HepG2 (cell line): ENCODE results near the gene LSM2. TPM values are rescaled to one million over a fixed set of nuclear protein-coding genes. Genes with fewer than 3 reads are reported as not detected.

Experiments used
- BRD4 ChIP-seq: sonication (generic); formaldehyde crosslinking; IDR thresholded peaks from 2 replicates; pipeline ENCODE4 v1.4.0; 2020; ENCODE audit warnings: missing genetic modification reagents
- CBX5 ChIP-seq: sonication (generic); formaldehyde crosslinking; IDR thresholded peaks from 2 replicates; pipeline ENCODE4 v1.4.0; 2020; ENCODE audit warnings: missing genetic modification reagents, borderline replicate concordance
- EHMT2 ChIP-seq: fragments of 200-600 bp; sonication (generic); IDR thresholded peaks from 2 replicates; pipeline ENCODE4 v1.7.0; 2017; ENCODE audit warnings: antibody characterized with exemption, low read depth, low read length, borderline replicate concordance
- ELF4 ChIP-seq: sonication (generic); formaldehyde crosslinking; IDR thresholded peaks from 2 replicates; pipeline ENCODE4 v1.5.0; 2020; ENCODE audit warnings: missing genetic modification reagents, mild to moderate bottlenecking, moderate library complexity, borderline replicate concordance
- FOXJ3 ChIP-seq: sonication (generic); formaldehyde crosslinking; IDR thresholded peaks from 2 replicates; pipeline ENCODE4 v1.4.0; 2020; ENCODE audit warnings: missing genetic modification reagents, mild to moderate bottlenecking, borderline replicate concordance
- KLF11 ChIP-seq: IDR thresholded peaks from 2 replicates; pipeline ENCODE4 v1.6.1; 2016; ENCODE audit warnings: missing compliant biosample characterization
- RFXAP ChIP-seq: sonication (generic); formaldehyde crosslinking; IDR thresholded peaks from 2 replicates; pipeline ENCODE4 v1.4.0; 2020; ENCODE audit warnings: missing genetic modification reagents, borderline replicate concordance
- ZNF205 ChIP-seq: IDR thresholded peaks from 2 replicates; pipeline ENCODE4 v1.6.1; 2018; ENCODE audit warnings: missing biosample characterization, missing genetic modification reagents
- ZNF451 ChIP-seq: sonication (generic); formaldehyde crosslinking; IDR thresholded peaks from 2 replicates; pipeline ENCODE4 v1.5.0; 2020; ENCODE audit warnings: mild to moderate bottlenecking, missing genetic modification reagents
- ZNF563 ChIP-seq: sonication (generic); formaldehyde crosslinking; IDR thresholded peaks from 2 replicates; pipeline ENCODE4 v1.8.0; 2022; ENCODE audit warnings: mild to moderate bottlenecking, moderate library complexity, missing genetic modification reagents
- ZNF572 ChIP-seq: sonication (generic); formaldehyde crosslinking; IDR thresholded peaks from 2 replicates; pipeline ENCODE4 v1.5.1; 2020; ENCODE audit warnings: mild to moderate bottlenecking, missing genetic modification reagents
- ZNF850 ChIP-seq: sonication (generic); formaldehyde crosslinking; conservative IDR thresholded peaks from 2 replicates; pipeline ENCODE4 v1.9.0; 2021; ENCODE audit warnings: mild to moderate bottlenecking, missing genetic modification reagents
- polyA plus RNA-seq, 8 experiments: library from polyadenylated mRNA; depleted of rRNA in 3 of 8; stranded (reverse) in 7 of 8; unstranded in 1 of 8; fragments of >200 nt; fragmentation: Illumina TruSeq in 4 of 8; extraction: Trizol in 4 of 8; gene quantifications; 2 replicates each; pipeline versions ENCODE4 v1.2.1 to v1.2.3, GENCODE V29; 2011 to 2016; ENCODE audit warnings: low read depth in 4 of 8, missing spikeins in 1 of 8, mixed read lengths in 1 of 8; ENCODE audit not compliant: insufficient read depth in 1 of 8
- total RNA-seq, 5 experiments: library from RNA; depleted of rRNA; stranded (reverse); fragments of >200 nt; fragmentation: Illumina TruSeq; extraction: Trizol; gene quantifications; 2 replicates each; pipeline ENCODE4 v1.2.3, GENCODE V29; 2016; ENCODE audit warnings: low read depth in 1 of 5
- TF ChIP-seq, protein P1 (sequence below), 2 experiments: sonication (generic) in 1 of 2; formaldehyde crosslinking in 1 of 2; IDR thresholded peaks; 2 replicates each; pipeline versions ENCODE4 v1.4.0 to v1.6.1; 2016 to 2020; ENCODE audit warnings: borderline replicate concordance in 1 of 2, low read depth in 1 of 2, mild to moderate bottlenecking in 1 of 2, missing genetic modification reagents in 1 of 2
- TF ChIP-seq, protein P2 (sequence below): sonication (generic); formaldehyde crosslinking; conservative IDR thresholded peaks from 2 replicates; pipeline ENCODE4 v1.8.1; 2023; ENCODE audit warnings: missing genetic modification reagents
- TF ChIP-seq, protein P3 (sequence below): sonication (generic); formaldehyde crosslinking; IDR thresholded peaks from 2 replicates; pipeline ENCODE4 v1.4.0; 2020; ENCODE audit warnings: missing genetic modification reagents, borderline replicate concordance
- TF ChIP-seq, protein P4 (sequence below): sonication (generic); formaldehyde crosslinking; IDR thresholded peaks from 2 replicates; pipeline ENCODE4 v1.8.0; 2022; ENCODE audit warnings: mild to moderate bottlenecking, missing genetic modification reagents; ENCODE audit not compliant: insufficient replicate concordance
- TF ChIP-seq, protein P5 (sequence below): IDR thresholded peaks from 2 replicates; pipeline ENCODE4 v1.6.1; 2012; ENCODE audit warnings: low read depth, low read length, improper control_type of control experiment

The LSM2 gene
- total and polyA plus RNA-seq, 2 of the 13 experiments (the other 11 are each of a cell fraction or from before 2014, with no cell fraction given) = 69.4 to 90.5 TPM

DNA sequence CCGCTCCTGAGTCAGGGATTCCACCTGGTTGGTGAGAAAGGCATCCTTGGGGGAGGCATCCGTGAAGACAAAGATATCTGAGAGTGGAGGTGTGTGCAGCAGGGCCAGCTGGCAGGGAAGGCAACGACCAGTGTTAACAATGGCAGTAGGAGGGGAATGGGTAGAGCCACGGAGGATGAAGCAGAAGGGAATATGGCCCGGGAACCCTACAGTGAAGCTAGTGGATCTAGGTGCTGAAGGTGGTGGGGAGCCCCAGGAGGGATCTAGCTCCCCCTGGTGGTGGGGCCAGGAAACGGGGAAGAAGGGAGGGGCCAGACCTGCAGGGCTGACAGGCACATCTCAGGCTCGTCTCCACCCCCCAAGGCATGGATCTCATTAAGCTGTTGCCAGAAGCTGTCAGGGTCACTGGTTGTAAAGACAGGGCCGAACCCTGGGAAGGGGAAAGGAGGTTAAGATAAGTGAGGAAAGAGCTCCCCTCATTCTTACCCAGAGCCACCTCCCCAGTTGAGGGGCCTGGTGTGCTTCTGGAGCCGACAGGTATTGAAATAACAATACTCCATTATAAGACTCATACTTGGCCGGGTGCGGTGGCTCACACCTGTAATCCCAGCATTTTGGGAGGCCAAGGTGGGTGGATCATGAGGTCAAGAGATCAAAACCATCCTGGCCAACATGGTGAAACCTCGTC lies 36.9 kb downstream of the LSM2 start (continued):
- TF ChIP-seq, protein P1, sequence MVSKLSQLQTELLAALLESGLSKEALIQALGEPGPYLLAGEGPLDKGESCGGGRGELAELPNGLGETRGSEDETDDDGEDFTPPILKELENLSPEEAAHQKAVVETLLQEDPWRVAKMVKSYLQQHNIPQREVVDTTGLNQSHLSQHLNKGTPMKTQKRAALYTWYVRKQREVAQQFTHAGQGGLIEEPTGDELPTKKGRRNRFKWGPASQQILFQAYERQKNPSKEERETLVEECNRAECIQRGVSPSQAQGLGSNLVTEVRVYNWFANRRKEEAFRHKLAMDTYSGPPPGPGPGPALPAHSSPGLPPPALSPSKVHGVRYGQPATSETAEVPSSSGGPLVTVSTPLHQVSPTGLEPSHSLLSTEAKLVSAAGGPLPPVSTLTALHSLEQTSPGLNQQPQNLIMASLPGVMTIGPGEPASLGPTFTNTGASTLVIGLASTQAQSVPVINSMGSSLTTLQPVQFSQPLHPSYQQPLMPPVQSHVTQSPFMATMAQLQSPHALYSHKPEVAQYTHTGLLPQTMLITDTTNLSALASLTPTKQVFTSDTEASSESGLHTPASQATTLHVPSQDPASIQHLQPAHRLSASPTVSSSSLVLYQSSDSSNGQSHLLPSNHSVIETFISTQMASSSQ (IDR thresholded peaks at IDR 0.05; ENCODE audit: low read depth) = no peak
- TF ChIP-seq, protein P1 (CRISPR knock-in tag; IDR thresholded peaks at IDR 0.05; ENCODE audit: borderline replicate concordance) = 0 out of 2 replicates have a peak, but pooled peaks have one; percentile 17
- TF ChIP-seq ZNF451 (CRISPR knock-in tag) (peak; percentile 84; the same call in 1 of the 2 replicates), ZNF572 (0 out of 2 replicates have a peak, but pooled peaks have one; percentile 50), ELF4 (CRISPR knock-in tag) (no peak), EHMT2 (no peak), ZNF563 (CRISPR knock-in tag) (no peak), ZNF205 (CRISPR knock-in tag) (0 out of 2 replicates have a peak, but pooled peaks have one; percentile 38), CBX5 (CRISPR knock-in tag) (peak; percentile 54; the same call in 1 of the 2 replicates), KLF11 (no peak; the same call in 1 of the 2 replicates), FOXJ3 (CRISPR knock-in tag) (no peak), RFXAP (CRISPR knock-in tag) (no peak), ZNF850 (CRISPR knock-in tag) (no peak), BRD4 (CRISPR knock-in tag) (no peak)
- TF ChIP-seq, protein P2, sequence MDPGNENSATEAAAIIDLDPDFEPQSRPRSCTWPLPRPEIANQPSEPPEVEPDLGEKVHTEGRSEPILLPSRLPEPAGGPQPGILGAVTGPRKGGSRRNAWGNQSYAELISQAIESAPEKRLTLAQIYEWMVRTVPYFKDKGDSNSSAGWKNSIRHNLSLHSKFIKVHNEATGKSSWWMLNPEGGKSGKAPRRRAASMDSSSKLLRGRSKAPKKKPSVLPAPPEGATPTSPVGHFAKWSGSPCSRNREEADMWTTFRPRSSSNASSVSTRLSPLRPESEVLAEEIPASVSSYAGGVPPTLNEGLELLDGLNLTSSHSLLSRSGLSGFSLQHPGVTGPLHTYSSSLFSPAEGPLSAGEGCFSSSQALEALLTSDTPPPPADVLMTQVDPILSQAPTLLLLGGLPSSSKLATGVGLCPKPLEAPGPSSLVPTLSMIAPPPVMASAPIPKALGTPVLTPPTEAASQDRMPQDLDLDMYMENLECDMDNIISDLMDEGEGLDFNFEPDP (CRISPR knock-in tag) = no peak
- TF ChIP-seq, protein P3, sequence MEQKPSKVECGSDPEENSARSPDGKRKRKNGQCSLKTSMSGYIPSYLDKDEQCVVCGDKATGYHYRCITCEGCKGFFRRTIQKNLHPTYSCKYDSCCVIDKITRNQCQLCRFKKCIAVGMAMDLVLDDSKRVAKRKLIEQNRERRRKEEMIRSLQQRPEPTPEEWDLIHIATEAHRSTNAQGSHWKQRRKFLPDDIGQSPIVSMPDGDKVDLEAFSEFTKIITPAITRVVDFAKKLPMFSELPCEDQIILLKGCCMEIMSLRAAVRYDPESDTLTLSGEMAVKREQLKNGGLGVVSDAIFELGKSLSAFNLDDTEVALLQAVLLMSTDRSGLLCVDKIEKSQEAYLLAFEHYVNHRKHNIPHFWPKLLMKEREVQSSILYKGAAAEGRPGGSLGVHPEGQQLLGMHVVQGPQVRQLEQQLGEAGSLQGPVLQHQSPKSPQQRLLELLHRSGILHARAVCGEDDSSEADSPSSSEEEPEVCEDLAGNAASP (CRISPR knock-in tag) = no peak
- TF ChIP-seq, protein P4, sequence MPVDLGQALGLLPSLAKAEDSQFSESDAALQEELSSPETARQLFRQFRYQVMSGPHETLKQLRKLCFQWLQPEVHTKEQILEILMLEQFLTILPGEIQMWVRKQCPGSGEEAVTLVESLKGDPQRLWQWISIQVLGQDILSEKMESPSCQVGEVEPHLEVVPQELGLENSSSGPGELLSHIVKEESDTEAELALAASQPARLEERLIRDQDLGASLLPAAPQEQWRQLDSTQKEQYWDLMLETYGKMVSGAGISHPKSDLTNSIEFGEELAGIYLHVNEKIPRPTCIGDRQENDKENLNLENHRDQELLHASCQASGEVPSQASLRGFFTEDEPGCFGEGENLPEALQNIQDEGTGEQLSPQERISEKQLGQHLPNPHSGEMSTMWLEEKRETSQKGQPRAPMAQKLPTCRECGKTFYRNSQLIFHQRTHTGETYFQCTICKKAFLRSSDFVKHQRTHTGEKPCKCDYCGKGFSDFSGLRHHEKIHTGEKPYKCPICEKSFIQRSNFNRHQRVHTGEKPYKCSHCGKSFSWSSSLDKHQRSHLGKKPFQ = no peak
- TF ChIP-seq, protein P5, sequence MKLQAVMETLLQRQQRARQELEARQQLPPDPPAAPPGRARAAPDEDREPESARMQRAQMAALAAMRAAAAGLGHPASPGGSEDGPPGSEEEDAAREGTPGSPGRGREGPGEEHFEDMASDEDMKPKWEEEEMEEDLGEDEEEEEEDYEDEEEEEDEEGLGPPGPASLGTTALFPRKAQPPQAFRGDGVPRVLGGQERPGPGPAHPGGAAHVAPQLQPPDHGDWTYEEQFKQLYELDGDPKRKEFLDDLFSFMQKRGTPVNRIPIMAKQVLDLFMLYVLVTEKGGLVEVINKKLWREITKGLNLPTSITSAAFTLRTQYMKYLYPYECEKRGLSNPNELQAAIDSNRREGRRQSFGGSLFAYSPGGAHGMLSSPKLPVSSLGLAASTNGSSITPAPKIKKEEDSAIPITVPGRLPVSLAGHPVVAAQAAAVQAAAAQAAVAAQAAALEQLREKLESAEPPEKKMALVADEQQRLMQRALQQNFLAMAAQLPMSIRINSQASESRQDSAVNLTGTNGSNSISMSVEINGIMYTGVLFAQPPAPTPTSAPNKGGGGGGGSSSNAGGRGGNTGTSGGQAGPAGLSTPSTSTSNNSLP = no peak
